ACC112 (cell line): ENCODE measurements around the gene PSMA5.
"Not testable (repeated sequence)": the region's sequence is repeated elsewhere in the genome, so short reads cannot be mapped to it uniquely, and the experiment has no call there.

Experiments used
- H2AFZ ChIP-seq: fragments of 200-600 bp; sonication (generic); one replicate; pipeline ENCODE4 v1.6.0; 2017; ENCODE audit warnings: antibody characterized with exemption, low read length; ENCODE audit not compliant: unreplicated experiment
- H3K27ac ChIP-seq: fragments of 200-600 bp; sonication (generic); 2 replicates; pipeline ENCODE4 v1.5.1; 2014; ENCODE audit warnings: low read depth, mild to moderate bottlenecking, antibody characterized with exemption, low read length, moderate library complexity
- H3K27me3 ChIP-seq: fragments of 200-600 bp; sonication (generic); 2 replicates; pipeline ENCODE4 v1.6.1; 2014; ENCODE audit warnings: mild to moderate bottlenecking, antibody characterized with exemption, low read length, moderate library complexity, mixed read lengths; ENCODE audit not compliant: insufficient read depth
- H3K36me3 ChIP-seq: fragments of 200-600 bp; sonication (generic); 2 replicates; pipeline ENCODE4 v1.6.1; 2016; ENCODE audit warnings: mild to moderate bottlenecking, antibody characterized with exemption, low read length, moderate library complexity, mixed read lengths; ENCODE audit not compliant: insufficient read depth
- H3K4me1 ChIP-seq: fragments of 200-600 bp; sonication (generic); one replicate; pipeline ENCODE4 v1.6.1; 2016; ENCODE audit warnings: low read length, mixed read lengths; ENCODE audit not compliant: insufficient read depth, unreplicated experiment, control insufficient read depth
- H3K4me3 ChIP-seq: fragments of 200-600 bp; sonication (generic); 2 replicates; pipeline ENCODE4 v1.5.1; 2014; ENCODE audit warnings: mild to moderate bottlenecking, low read depth, low read length
- H3K79me2 ChIP-seq: fragments of 200-600 bp; sonication (generic); one replicate; pipeline ENCODE4 v1.6.0; 2016; ENCODE audit warnings: low read length; ENCODE audit not compliant: control insufficient read depth, unreplicated experiment, insufficient read depth

The PSMA5 gene

GRCh38 chr1:109466125-109466451, 39.8 kb upstream of the PSMA5 start:
- Histone ChIP-seq H3K4me1 (no peaks in the 10 kb centered on the region), H3K36me3 (no peaks in the 10 kb centered on the region), H3K79me2 (no peaks in the 10 kb centered on the region), H3K27me3 (peaks cover 94% of the 10 kb centered on the region), H2AFZ (peak overlapping the region; percentile 66), H3K27ac (no peak overlapping the region), H3K4me3 (peak overlapping the region; percentile 74)

- no peak overlapping the region for H3K4me3 ChIP-seq
- H3K4me1 ChIP-seq, result no peaks in the 10 kb centered on the region
- H3K27me3 ChIP-seq, result peaks cover 71% of the 10 kb centered on the region
- H2AFZ ChIP-seq, result no peak overlapping the region
- no peaks in the 10 kb centered on the region for H3K36me3 ChIP-seq
- H3K27ac ChIP-seq, result no peak overlapping the region
- no peaks in the 10 kb centered on the region for H3K79me2 ChIP-seq
Measured at GRCh38 chr1:109457819-109458218, 31.6 kb upstream of the PSMA5 start.

GRCh38 chr1:109454497-109455133, 28.4 kb upstream of the PSMA5 start:
- Histone ChIP-seq H3K27ac (no peak overlapping the region), H2AFZ (no peak overlapping the region), H3K27me3 (peaks cover 51% of the 10 kb centered on the region), H3K4me3 (no peak overlapping the region), H3K4me1 (no peaks in the 10 kb centered on the region), H3K36me3 (no peaks in the 10 kb centered on the region), H3K79me2 (no peaks in the 10 kb centered on the region)

GRCh38 chr1:109447524-109447923, 21.3 kb upstream of the PSMA5 start:
- Histone ChIP-seq H3K79me2 (no peaks in the 10 kb centered on the region), H3K36me3 (no peaks in the 10 kb centered on the region), H3K27me3 (peaks cover 41% of the 10 kb centered on the region), H2AFZ (no peak overlapping the region), H3K4me3 (no peak overlapping the region), H3K4me1 (no peaks in the 10 kb centered on the region), H3K27ac (no peak overlapping the region)

- H3K27me3 ChIP-seq, result peaks cover 41% of the 10 kb centered on the region
- not testable (repeated sequence) for H3K4me3 ChIP-seq, H3K36me3 ChIP-seq, H2AFZ ChIP-seq, H3K79me2 ChIP-seq, H3K27ac ChIP-seq, H3K4me1 ChIP-seq
Measured at GRCh38 chr1:109445949-109446695, 19.9 kb upstream of the PSMA5 start.

- Histone ChIP-seq H3K27ac (no peak overlapping the region), H3K4me3 (no peak overlapping the region), H3K4me1 (peaks cover 20% of the 10 kb centered on the region), H3K36me3 (no peaks in the 10 kb centered on the region), H3K79me2 (no peaks in the 10 kb centered on the region), H2AFZ (no peak overlapping the region), H3K27me3 (peaks cover 32% of the 10 kb centered on the region)
Measured at GRCh38 chr1:109444346-109444745, 18.1 kb upstream of the PSMA5 start.

GRCh38 chr1:109443476-109443875, 17.2 kb upstream of the PSMA5 start:
- Histone ChIP-seq H3K36me3 (no peaks in the 10 kb centered on the region), H3K4me1 (peaks cover 27% of the 10 kb centered on the region), H3K79me2 (no peaks in the 10 kb centered on the region), H3K4me3 (no peak overlapping the region), H3K27ac (no peak overlapping the region), H3K27me3 (peaks cover 28% of the 10 kb centered on the region), H2AFZ (no peak overlapping the region)

- H2AFZ ChIP-seq, result no peak overlapping the region
- no peaks in the 10 kb centered on the region for H3K79me2 ChIP-seq
- H3K27me3 ChIP-seq, result peaks cover 28% of the 10 kb centered on the region; the same call in 1 of the 2 replicates
- no peak overlapping the region for H3K4me3 ChIP-seq
- H3K4me1 ChIP-seq, result peaks cover 32% of the 10 kb centered on the region
- H3K36me3 ChIP-seq, result no peaks in the 10 kb centered on the region
- H3K27ac ChIP-seq, result peak overlapping the region; percentile 33
Measured at GRCh38 chr1:109441069-109441468, 14.8 kb upstream of the PSMA5 start.

GRCh38 chr1:109438798-109439297, 12.6 kb upstream of the PSMA5 start:
- Histone ChIP-seq H3K4me1 (peaks cover 32% of the 10 kb centered on the region), H3K27me3 (peaks cover 12% of the 10 kb centered on the region; the same call in 1 of the 2 replicates), H3K79me2 (no peaks in the 10 kb centered on the region), H3K4me3 (no peak overlapping the region; the same call in 1 of the 2 replicates), H3K27ac (peak overlapping the region; percentile 85), H2AFZ (peak overlapping the region; percentile 3), H3K36me3 (no peaks in the 10 kb centered on the region)

- Histone ChIP-seq H3K4me3 (no peak overlapping the region), H3K27me3 (no peaks in the 10 kb centered on the region), H3K27ac (no peak overlapping the region)
Measured at GRCh38 chr1:109434484-109434883, 8.2 kb upstream of the PSMA5 start.

GRCh38 chr1:109433322-109433721, 7.1 kb upstream of the PSMA5 start:
- no peak overlapping the region for H3K4me3 ChIP-seq
- H3K79me2 ChIP-seq, result no peaks in the 10 kb centered on the region
- no peak overlapping the region for H2AFZ ChIP-seq
- H3K36me3 ChIP-seq, result no peaks in the 10 kb centered on the region
- H3K27ac ChIP-seq, result no peak overlapping the region
- no peaks in the 10 kb centered on the region for H3K27me3 ChIP-seq
- H3K4me1 ChIP-seq, result peaks cover 3% of the 10 kb centered on the region

More at GRCh38 chr1:109434484-109434883, 8.2 kb upstream of the PSMA5 start:
- no peak overlapping the region for H2AFZ ChIP-seq
- H3K36me3 ChIP-seq, result no peaks in the 10 kb centered on the region
- H3K79me2 ChIP-seq, result no peaks in the 10 kb centered on the region
- H3K4me1 ChIP-seq, result peaks cover 13% of the 10 kb centered on the region
